Astrocyte of the spinal cord (primary cell): Measurements from ENCODE around the gene RNF38.

Source experiments
- DNase-seq: peaks from one replicate; pipeline ENCODE4 v3.0.0; 2011; ENCODE audit warnings: low read depth, low spot score
- H3K4me3 ChIP-seq: 2 replicates; pipeline ENCODE4 v1.5.1; 2011; ENCODE audit warnings: low read depth, mild to moderate bottlenecking, low read length, moderate library complexity
- in situ Hi-C: cut with HindIII; loops from 2 replicates; pipeline ENCODE4 v1.10.0; 2017; ENCODE audit warnings: low sequenced_read_pairs
- TF ChIP-seq, protein P1 (sequence below): IDR thresholded peaks from 2 replicates; pipeline ENCODE4 v1.5.1; 2012; ENCODE audit warnings: low read depth, mild to moderate bottlenecking, low read length, inconsistent platforms

RNF38 gene

GRCh38 chr9:36337002-36337401 is 63.1 kb downstream of the RNF38 start:
- TF ChIP-seq, protein P1, sequence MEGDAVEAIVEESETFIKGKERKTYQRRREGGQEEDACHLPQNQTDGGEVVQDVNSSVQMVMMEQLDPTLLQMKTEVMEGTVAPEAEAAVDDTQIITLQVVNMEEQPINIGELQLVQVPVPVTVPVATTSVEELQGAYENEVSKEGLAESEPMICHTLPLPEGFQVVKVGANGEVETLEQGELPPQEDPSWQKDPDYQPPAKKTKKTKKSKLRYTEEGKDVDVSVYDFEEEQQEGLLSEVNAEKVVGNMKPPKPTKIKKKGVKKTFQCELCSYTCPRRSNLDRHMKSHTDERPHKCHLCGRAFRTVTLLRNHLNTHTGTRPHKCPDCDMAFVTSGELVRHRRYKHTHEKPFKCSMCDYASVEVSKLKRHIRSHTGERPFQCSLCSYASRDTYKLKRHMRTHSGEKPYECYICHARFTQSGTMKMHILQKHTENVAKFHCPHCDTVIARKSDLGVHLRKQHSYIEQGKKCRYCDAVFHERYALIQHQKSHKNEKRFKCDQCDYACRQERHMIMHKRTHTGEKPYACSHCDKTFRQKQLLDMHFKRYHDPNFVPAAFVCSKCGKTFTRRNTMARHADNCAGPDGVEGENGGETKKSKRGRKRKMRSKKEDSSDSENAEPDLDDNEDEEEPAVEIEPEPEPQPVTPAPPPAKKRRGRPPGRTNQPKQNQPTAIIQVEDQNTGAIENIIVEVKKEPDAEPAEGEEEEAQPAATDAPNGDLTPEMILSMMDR: no peak
- in situ Hi-C loops: no loop called here
- H3K4me3 ChIP-seq: no peak overlapping the region
- no peak for DNase-seq

DNA sequence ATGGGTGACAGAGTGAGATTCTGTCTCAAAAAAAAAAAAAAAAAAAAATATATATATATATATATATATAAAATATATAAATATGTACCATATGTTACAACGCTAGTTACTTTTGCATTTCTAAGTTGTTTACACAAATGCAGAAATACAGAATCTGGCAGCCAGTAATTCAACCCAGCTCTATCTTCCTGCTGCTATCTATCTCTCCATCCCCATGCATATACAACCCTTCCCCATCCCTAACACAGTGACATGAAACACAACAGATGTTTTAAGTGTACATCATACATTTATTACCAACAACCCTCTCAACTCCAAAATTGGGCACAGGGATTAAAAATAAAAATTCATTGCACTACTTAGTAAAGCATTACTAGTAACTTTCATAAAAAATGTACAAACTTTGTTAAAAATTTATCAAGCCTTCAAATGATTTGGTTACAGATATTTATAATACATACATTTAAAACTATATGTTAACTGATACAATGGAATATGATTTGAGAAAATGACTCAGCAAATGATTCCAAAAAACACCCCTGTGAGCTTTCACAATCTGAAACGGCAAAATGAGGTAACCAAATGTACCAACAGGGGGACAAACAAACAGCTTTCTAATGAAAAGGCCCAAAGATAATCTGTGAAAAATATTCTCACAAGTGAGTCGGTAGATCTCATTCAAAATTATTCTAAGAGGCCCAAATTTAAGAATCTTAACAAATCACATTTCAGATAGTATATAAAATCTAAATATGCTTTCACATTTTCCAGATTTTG is 63.8 kb downstream of the RNF38 start:
- TF ChIP-seq, protein P1: no peak
- DNase-seq: no peak
- in situ Hi-C loops: no loop called here
- H3K4me3 ChIP-seq: no peak overlapping the region

- TF ChIP-seq, protein P1: no peak
- in situ Hi-C loops: no loop called here
These were observed 68.1 kb downstream of the RNF38 start for GRCh38 chr9:36332006-36332405.

GRCh38 chr9:36328798-36329411 is 71.2 kb downstream of the RNF38 start:
- in situ Hi-C loops: no loop called here
- TF ChIP-seq, protein P1: peak; percentile 68
- no peak overlapping the region for H3K4me3 ChIP-seq
- DNase-seq: peak; percentile 79

More at GRCh38 chr9:36332006-36332405, 68.1 kb downstream of the RNF38 start:
- no peak overlapping the region for H3K4me3 ChIP-seq
- no peak for DNase-seq

DNA sequence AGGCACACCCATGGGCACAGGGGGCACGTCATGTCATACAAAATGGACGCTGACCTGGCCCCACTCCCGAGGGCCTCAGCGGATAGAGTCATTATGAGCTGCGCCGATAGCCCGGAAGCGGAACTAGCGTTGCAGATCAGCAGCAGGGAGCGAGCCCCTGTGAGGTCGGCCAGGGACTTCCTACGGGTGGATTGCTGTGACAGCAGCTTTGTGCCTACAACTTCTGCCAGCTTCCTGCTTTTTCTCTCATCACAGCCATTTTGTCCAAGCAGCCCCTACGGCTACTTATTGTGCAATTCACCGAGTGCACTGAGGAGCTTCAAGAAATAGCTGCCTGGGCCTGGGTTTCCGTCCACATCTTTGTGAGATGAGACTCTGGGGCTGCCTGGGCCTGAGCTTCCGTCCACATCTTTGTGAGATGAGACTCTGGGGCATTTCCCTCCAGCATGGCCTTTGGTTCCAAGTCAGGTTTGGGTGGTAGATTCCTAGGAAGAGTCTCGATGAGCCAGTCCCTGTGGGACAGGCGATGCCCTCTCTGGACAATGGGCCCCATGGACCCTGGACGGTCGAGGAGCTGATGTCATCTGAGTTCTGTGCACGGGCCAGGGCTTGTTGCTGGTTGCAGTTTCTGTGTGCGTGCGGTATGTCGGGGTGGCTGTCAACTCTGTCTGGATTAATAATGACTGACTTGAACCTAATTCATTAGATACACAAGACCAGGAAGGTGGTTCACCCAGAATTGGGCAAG is 74.8 kb downstream of the RNF38 start:
- in situ Hi-C loops: no loop called here
- H3K4me3 ChIP-seq: no peak overlapping the region
- TF ChIP-seq, protein P1: no peak
- no peak for DNase-seq

DNA sequence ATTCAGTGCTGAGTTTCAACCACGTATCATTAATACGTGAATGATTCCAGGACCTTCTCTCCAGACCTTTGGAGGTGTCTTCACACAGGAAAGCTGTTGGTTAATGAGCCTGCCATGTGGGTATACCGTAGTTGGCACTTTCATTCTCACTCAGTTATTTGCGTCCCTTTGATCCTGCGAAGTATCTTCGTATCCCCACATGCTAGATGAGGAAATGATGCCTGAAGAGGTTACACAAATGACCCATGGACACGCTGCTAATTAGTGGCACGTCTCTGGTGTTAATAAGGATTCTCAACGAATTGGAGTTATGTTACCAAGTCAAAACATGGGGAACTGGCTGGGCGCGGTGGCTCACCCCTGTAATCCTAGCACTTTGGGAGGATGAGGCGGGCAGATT is 76.1 kb downstream of the RNF38 start:
- TF ChIP-seq, protein P1: no peak
- no peak overlapping the region for H3K4me3 ChIP-seq
- no peak for DNase-seq
- in situ Hi-C loops: no loop called here
